T-helper 1 cell treated with Interleukin-12 subunit alpha and Interleukin-12 subunit beta and Interleukin-4 antibody, amounts not matched to agents 30 ng/mL and 1 ng/mL, for 36 hours (primary cell): ENCODE results near the gene ATP6V0E2. TPM values are rescaled to one million over a fixed set of nuclear protein-coding genes. Genes with fewer than 3 reads are reported as not detected.

Source experiments
- intact Hi-C: fragments of 100-400 bp; cut with micrococcal nuclease; formaldehyde crosslinking; loops from one replicate; pipeline ENCODE4 v1.15.1; 2024
- total RNA-seq: library from RNA; stranded (reverse); gene quantifications from 2 replicates; pipeline ENCODE4 v1.2.3, GENCODE V29; 2022

The ATP6V0E2 gene
- total RNA-seq, 1 donor from 2014 or later: 63.6 TPM

GRCh38 chr7:149860821-149861727 is 12.7 kb upstream of the ATP6V0E2 start:
- intact Hi-C loops: no loop called here

GRCh38 chr7:149861728-149862045 is 12.1 kb upstream of the ATP6V0E2 start:
- intact Hi-C loops: no loop called here

- intact Hi-C loops: no loop called here
These were observed 11.6 kb upstream of the ATP6V0E2 start for GRCh38 chr7:149862156-149862555.

GRCh38 chr7:149863500-149863899 is 10.3 kb upstream of the ATP6V0E2 start:
- intact Hi-C loops: no loop called here

GRCh38 chr7:149864023-149864422 is 9.7 kb upstream of the ATP6V0E2 start:
- intact Hi-C loops: loop anchor here (2.0 kb wide), 1 partner anchor 97 kb away; no protein-coding TSS in a partner anchor

GRCh38 chr7:149864751-149865150 is 9.0 kb upstream of the ATP6V0E2 start:
- intact Hi-C loops: loop anchor here (1.0 to 2.0 kb wide), 4 partner anchors 7 to 96 kb away; partner anchors contain the start of genes ATP6V0E2 and ZNF862

- intact Hi-C loops: loop anchor here (1.0 to 2.0 kb wide), 4 partner anchors 8 to 95 kb away; partner anchors contain the start of genes ATP6V0E2 and ZNF862
These were observed 8.3 kb upstream of the ATP6V0E2 start for GRCh38 chr7:149865437-149865836.

- intact Hi-C loops: no loop called here
These were observed 7.5 kb upstream of the ATP6V0E2 start for GRCh38 chr7:149866139-149866778.

- intact Hi-C loops: no loop called here
These were observed 6.9 kb upstream of the ATP6V0E2 start for GRCh38 chr7:149866779-149867447.

- intact Hi-C loops: no loop called here
These were observed 5.8 kb upstream of the ATP6V0E2 start for GRCh38 chr7:149867762-149868622.

GRCh38 chr7:149868623-149869290 is 5.0 kb upstream of the ATP6V0E2 start:
- intact Hi-C loops: no loop called here

GRCh38 chr7:149869291-149869650 is 4.5 kb upstream of the ATP6V0E2 start:
- intact Hi-C loops: no loop called here

- intact Hi-C loops: loop anchor here (1.0 to 10.0 kb wide), 7 partner anchors 14 to 885 kb away; partner anchors contain the start of gene ZNF775
These were observed 3.9 kb upstream of the ATP6V0E2 start for GRCh38 chr7:149869867-149870266.

- intact Hi-C loops: loop anchor here (1.0 to 10.0 kb wide), 7 partner anchors 14 to 885 kb away; partner anchors contain the start of gene ZNF775
These were observed 3.5 kb upstream of the ATP6V0E2 start for GRCh38 chr7:149870274-149870673.

- intact Hi-C loops: loop anchor here (1.0 to 10.0 kb wide), 7 partner anchors 15 to 884 kb away; partner anchors contain the start of gene ZNF775
These were observed 2.9 kb upstream of the ATP6V0E2 start for GRCh38 chr7:149870701-149871483.

- intact Hi-C loops: loop anchor here (2.0 to 10.0 kb wide), 6 partner anchors 65 to 883 kb away; partner anchors contain the start of gene ZNF775
These were observed 2.2 kb upstream of the ATP6V0E2 start for GRCh38 chr7:149871576-149871975.

GRCh38 chr7:149872419-149873073 is 1.2 kb upstream of the ATP6V0E2 start:
- intact Hi-C loops: loop anchor here (1.0 to 10.0 kb wide), 10 partner anchors 7 to 1355 kb away; partner anchors contain the start of genes ABCF2, TMUB1, ZNF775 and ZNF862

GRCh38 chr7:149873970-149874643 is 338 bp downstream of the ATP6V0E2 start:
- intact Hi-C loops: loop anchor here (1.0 to 10.0 kb wide), 11 partner anchors 9 to 1353 kb away; partner anchors contain the start of genes ABCF2, TMUB1, ZNF775 and ZNF862
